Hindlimb muscle (tissue), 1 donor: Measurements from ENCODE around the gene LAMA1. TPM values are rescaled to one million over a fixed set of nuclear protein-coding genes. Genes with fewer than 3 reads are reported as not detected.

Experiments
- DNase-seq: peaks from one replicate; pipeline ENCODE4 v3.0.0-alpha.2; 2013
- polyA plus RNA-seq: library from polyadenylated mRNA; unstranded; fragments of 120-200 nt; gene quantifications from one replicate; pipeline ENCODE4 v1.2.1, GENCODE V29; 2013; ENCODE audit not compliant: insufficient read length

Gene LAMA1
- polyA plus RNA-seq, 1 donor, result 1.2 TPM

DNA sequence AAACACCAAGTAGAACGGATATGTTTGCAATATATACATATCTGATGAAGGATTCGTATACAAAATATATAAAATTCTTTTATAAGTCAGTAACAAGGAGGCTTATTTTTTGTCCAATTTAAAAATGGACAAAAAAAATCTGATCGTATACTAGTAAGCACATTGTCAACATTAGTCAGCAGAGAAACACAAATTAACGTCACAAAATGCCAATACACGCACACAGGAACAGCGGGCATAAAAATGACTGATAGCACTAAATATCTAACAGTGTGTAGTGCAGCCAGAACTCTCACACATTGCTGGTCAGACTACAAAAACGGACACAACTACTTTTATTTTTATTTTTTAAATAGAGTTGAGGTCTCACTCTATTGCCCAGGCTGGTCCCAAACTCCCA, 69.5 kb downstream of the LAMA1 start:
- DNase-seq, result no peak

GRCh38 chr18:7047336-7047735, 70.3 kb downstream of the LAMA1 start:
- DNase-seq, result no peak

GRCh38 chr18:7038330-7038851, 79.2 kb downstream of the LAMA1 start:
- DNase-seq, result peak; percentile 88

DNA sequence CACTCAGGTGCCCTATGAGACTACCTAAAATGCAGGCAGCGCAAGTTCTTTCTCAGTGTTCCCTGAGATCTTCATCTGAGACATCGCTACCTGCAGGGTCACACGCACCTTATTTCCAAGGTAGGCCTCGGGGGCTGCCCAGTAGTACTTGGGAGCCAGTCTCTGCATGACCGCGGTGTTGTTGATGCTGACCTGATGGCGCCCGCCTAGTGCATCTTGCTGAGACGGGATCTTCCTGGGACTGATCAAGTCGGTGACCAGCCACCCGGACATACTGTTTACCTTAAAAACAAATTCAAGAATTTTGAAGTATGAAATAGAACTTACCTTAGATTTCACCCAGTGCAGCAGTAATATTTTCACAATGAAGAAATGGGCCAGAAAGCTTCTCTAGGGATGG, 80.1 kb downstream of the LAMA1 start:
- DNase-seq, result no peak

- DNase-seq, result no peak
Observed at GRCh38 chr18:7035807-7036206, 81.8 kb downstream of the LAMA1 start.

GRCh38 chr18:7034924-7035323, 82.7 kb downstream of the LAMA1 start:
- DNase-seq, result no peak

- no peak for DNase-seq
Observed at GRCh38 chr18:7032537-7032936, 85.1 kb downstream of the LAMA1 start.

GRCh38 chr18:7028625-7029024, 89.0 kb downstream of the LAMA1 start:
- no peak for DNase-seq

DNA sequence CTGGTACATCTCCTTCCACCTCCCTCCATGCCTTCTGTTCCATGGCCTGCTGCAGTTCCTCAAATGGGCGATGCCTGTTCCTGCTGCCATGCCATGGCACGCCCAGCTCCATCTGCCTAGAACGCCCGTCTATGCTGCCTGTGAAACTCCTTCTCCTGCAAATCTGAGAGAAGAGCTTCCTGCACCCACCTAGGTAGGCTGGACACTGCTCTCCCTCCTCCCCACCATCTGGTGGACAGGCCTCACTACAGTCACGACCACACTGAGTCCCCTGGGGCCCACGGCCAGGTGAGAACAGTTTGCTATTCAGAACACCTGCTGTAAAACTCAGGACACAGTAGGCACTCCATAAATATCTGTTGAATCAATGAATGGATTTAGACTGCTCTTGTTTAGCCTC, 92.4 kb downstream of the LAMA1 start:
- no peak for DNase-seq

DNA sequence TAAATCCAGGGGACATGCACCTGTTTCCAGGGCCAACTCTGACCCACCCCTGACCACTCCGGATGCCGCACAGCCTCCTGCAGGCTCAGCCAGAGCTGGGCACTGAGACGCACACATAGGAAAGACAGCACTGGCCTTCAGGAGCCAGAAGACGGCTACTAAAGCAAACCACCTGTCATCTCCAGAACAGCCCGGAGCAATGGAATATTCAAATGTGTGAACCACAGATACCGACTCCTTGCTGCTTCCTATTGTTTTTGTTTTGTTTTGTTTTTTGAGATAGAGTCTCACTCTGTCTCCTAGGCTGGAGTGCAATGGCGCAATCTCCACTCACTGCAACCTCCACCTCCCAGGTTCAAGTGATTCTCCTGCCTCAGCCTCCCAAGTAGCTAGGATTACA, 94.0 kb downstream of the LAMA1 start:
- no peak for DNase-seq

DNA sequence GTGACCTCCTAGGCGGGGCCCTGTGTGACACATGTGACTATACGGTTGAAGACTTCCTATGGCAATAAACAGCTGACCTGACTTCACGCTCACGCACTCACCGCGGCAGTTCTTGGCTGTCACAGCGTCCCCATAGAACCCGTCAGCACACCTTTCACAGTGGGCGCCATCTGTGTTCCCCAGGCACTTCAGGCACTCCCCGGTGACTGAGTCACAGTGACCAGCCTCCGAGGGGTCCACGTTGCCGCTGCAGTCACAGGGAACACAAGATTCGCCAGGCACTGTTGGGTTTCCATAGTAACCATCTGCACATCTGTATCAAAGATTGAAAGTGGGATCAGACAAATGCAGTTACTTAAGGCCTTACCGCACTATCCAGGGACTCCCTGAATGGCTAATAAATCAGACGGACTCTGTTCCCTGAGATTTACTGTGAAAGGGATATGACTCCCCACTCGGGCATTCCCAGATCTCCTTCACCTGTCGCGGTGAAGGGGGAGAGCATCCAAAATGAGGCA, 94.5 kb downstream of the LAMA1 start:
- no peak for DNase-seq

- no peak for DNase-seq
Observed at GRCh38 chr18:7021994-7022840, 95.4 kb downstream of the LAMA1 start.

GRCh38 chr18:7020995-7021777, 96.4 kb downstream of the LAMA1 start:
- DNase-seq, result no peak

DNA sequence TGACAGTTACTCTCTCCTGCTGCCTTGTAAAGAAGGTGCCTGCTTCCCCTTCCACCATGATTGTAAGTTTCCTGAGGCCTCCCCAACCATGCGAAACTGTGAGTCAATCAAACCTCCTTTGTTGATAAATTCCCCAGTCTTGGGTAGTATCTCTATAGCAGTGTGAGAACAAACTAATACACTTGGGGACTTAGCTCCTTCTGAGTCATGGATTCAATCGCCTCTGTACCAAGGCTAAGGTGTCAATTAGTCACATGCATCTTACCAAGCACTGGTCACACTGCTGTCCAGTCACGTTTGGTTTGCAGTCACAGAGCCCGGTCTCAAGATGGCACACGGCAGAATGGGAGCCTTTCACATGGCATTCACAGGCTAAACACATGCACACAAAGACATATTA, 100.6 kb downstream of the LAMA1 start:
- no peak for DNase-seq

- no peak for DNase-seq
Observed at GRCh38 chr18:7011142-7011541, 106.5 kb downstream of the LAMA1 start.

DNA sequence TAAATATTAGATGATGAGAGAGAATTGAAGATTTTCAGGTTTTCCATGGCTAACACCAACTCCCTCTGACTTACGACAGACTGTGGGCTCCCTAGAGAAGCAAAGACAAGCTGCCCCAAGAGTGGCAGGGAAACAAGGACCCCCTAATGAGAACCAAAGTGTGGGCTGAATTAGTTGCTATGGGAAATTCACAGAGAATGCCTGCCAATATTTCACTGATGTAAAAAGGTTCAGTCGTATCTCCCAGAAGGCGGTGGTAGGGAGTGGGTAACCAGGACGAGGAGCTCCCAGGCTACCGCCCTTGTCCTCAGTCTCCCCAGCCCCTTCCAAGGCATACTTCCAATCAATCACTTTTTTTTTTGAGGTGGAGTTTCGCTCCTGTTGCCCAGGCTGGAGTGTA, 113.6 kb downstream of the LAMA1 start:
- DNase-seq, result no peak

DNA sequence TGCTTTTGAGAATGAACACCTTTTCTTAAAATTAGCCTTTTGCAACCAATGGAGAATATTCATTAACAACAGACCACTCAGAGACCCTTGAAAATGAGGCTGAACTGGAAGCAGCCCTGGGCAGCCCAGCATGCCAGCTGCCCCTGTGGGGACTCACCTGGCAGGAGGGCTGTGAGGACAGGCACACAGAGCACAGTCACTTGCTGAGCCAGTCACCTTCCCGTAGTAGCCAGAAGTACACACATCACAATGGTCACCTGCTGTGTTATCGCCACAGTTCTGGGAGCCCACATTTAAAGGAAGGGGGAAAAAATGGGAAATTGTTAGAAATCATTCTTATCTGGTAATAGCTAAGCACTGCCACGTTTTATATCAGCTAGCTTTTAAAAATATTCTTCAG, 115.5 kb downstream of the LAMA1 start:
- no peak for DNase-seq

DNA sequence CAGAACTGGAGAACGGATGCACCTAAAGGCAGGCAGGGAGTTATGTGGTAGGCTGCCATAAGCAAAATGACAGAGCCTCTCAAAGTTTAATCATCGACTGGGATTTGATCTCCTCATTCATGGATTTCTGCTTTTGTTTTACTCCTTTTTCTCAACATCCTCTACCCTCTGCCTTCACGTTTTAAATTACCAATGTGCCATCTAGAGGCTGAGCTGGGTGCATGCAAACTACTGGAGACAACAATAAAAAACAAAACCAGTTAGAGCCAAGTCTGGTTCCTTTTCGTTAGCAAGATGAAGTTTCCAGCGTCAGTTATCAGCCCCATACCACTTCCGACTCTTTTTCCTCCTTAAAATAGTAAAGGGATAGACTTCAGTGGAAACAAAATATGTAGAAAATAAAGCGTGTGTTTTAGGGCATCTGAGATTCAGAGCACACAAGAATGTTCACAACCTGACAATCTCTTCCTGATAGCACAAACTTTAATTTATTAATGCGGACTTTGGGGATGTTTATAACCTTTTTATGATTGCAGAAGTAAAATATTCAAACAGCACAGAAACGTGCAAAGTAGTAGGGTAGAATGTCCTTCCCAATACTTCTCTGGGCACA, 117.0 kb downstream of the LAMA1 start:
- DNase-seq, result no peak

GRCh38 chr18:6997808-6998207, 119.8 kb downstream of the LAMA1 start:
- DNase-seq, result no peak

- DNase-seq, result no peak
Observed at GRCh38 chr18:6994771-6995430, 122.7 kb downstream of the LAMA1 start.

GRCh38 chr18:6994056-6994770, 123.4 kb downstream of the LAMA1 start:
- DNase-seq, result no peak

DNA sequence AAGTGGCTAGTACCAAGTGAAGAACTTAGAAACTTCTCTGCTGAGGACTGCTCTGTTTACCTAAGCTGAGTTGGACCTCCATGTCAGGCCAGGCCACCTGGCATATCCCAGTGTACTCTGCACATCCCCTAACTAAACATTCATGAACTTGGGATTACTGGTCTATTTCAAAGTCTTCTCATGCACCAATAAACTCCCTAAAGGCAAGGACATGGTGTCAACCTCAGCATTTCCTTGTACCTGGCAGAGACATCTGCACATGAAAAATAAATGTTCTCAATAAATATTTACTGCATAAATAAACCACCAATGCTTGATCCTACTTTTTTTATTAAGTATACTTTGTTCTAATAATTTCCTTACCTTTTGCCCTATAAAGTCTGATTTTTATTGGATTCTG, 124.8 kb downstream of the LAMA1 start:
- no peak for DNase-seq
